ENCODE measurements around the gene KIF4B. TPM values are rescaled to one million over a fixed set of nuclear protein-coding genes. Genes with fewer than 3 reads are reported as not detected.
A peak's percentile ranks its signal among the peaks of the same experiment; 100 is the strongest.

Gene KIF4B
- total RNA-seq, 1 experiment from 2014 or later: 0.07 TPM

- H3K27me3 ChIP-seq (ENCODE audit: insufficient read depth, low read length): no peaks in the 10 kb centered on the region
- no peak overlapping the region for H2BK120ac ChIP-seq (ENCODE audit: low read depth, low read length, poor library complexity, severe bottlenecking)
- no peak overlapping the region for H3K27ac ChIP-seq (ENCODE audit: insufficient read length, low read depth, low read length)
- peak; percentile 68 for TF ChIP-seq CTCF (conservative IDR thresholded peaks at IDR 0.05)
- no peak overlapping the region for H3K23ac ChIP-seq (ENCODE audit: insufficient read length, low read depth, low read length)
- Mint-ChIP-seq H3K4me3 (no peak overlapping the region), H3K27ac (0 out of 7 replicates have a peak overlapping the region, but pooled peaks of 1 of the 3 experiments have one; percentile 40), H3K9me3 (peaks cover 2 to 8% of the 10 kb centered on the region in 2 experiments; a peak in 3 of 5 replicates), H3K27me3 (ENCODE audit: low read depth) (0 out of 2 replicates have a peak, but pooled peaks cover 1% of the 10 kb centered on the region), H3K36me3 (ENCODE audit: insufficient read depth in 1 of 3, low read depth in 3 of 3) (peaks cover 0 to 2% (median 0%) of the 10 kb centered on the region in 3 experiments; a peak in 1 of 7 replicates), H3K4me1 (no peaks in the 10 kb centered on the region)
- H4K8ac ChIP-seq (replicated peaks; ENCODE audit: insufficient read length, low read depth, low read length): no peak overlapping the region
- peak overlapping the region; percentile 31; the same call in 1 of the 2 replicates for H2BK15ac ChIP-seq (ENCODE audit: low read depth, low read length)
- H3K18ac ChIP-seq (ENCODE audit: insufficient read length, low read depth, low read length): no peak overlapping the region
- no peak overlapping the region for H3K56ac ChIP-seq (ENCODE audit: insufficient read length, low read depth, low read length)
- H3K4me1 ChIP-seq (ENCODE audit: insufficient read depth, low read length): no peaks in the 10 kb centered on the region
- no peaks in the 10 kb centered on the region for H4K20me1 ChIP-seq (ENCODE audit: control insufficient read depth, insufficient read depth, insufficient read length)
- no peak overlapping the region for H2BK20ac ChIP-seq (ENCODE audit: low read depth, low read length, poor library complexity, severe bottlenecking)
- H2AK5ac ChIP-seq (ENCODE audit: insufficient read length, low read length): no peak overlapping the region
- no peak overlapping the region for H3K4ac ChIP-seq (ENCODE audit: low read depth, low read length)
- H3K23me2 ChIP-seq (ENCODE audit: insufficient read length, low read depth, low read length, poor library complexity, severe bottlenecking): no peaks in the 10 kb centered on the region
- no peak overlapping the region for H4K5ac ChIP-seq (ENCODE audit: insufficient read length, low read depth, low read length)
- H2BK12ac ChIP-seq (ENCODE audit: insufficient read length, low read depth, low read length): no peak overlapping the region
- H3K4me2 ChIP-seq (ENCODE audit: insufficient read depth, insufficient read length, low read length): no peak overlapping the region
- peak; percentile 67 for DNase-seq
- H3K9ac ChIP-seq (ENCODE audit: extremely low read depth, insufficient read length, low read length): no peak overlapping the region
- no peak overlapping the region for H2AFZ ChIP-seq (ENCODE audit: low read length)
- no peak overlapping the region for H2BK5ac ChIP-seq (ENCODE audit: insufficient read length, low read length)
- no peak overlapping the region for H4K91ac ChIP-seq (ENCODE audit: insufficient read length, low read depth, low read length)
- no peaks in the 10 kb centered on the region for H3K79me2 ChIP-seq (ENCODE audit: insufficient read depth, low read length)
- no peak overlapping the region for H3K14ac ChIP-seq (ENCODE audit: insufficient read depth, low read length)
- no peaks in the 10 kb centered on the region for H3K79me1 ChIP-seq (ENCODE audit: insufficient read depth, low read depth, low read length, poor library complexity, severe bottlenecking)
- no CpG with 5 or more reads among the region's 4 CpGs for WGBS (ENCODE audit: extremely low coverage, insufficient read length, low lambda C conversion rate)
- H3K9me3 ChIP-seq (ENCODE audit: control insufficient read depth, low read depth, low read length): no peaks in the 10 kb centered on the region
- H3T11ph ChIP-seq (ENCODE audit: low read length): no peak overlapping the region
These were observed 17.9 kb upstream of the KIF4B start for GRCh38 chr5:154995679-154996078.

All from H9 (cell line).